Tibial nerve (tissue), 4 donors: ENCODE measurements around the gene PATL2. TPM values are rescaled to one million over a fixed set of nuclear protein-coding genes. Genes with fewer than 3 reads are reported as not detected.

Experiments
- DNase-seq, 2 donors: peaks; one replicate each; pipeline ENCODE4 v3.0.0-alpha.2; 2019; ENCODE audit warnings: low spot score in 2 of 2
- H3K27ac ChIP-seq, 4 donors: fragments of 200-600 bp; sonication (generic) in 3 of 4; one replicate each; pipeline ENCODE4 v1.5.1; 2017 to 2019; ENCODE audit warnings: mild to moderate bottlenecking in 1 of 4
- H3K27me3 ChIP-seq, 2 donors: fragments of 200-600 bp; sonication (generic) in 1 of 2; one replicate each; pipeline versions ENCODE4 v1.5.1 to v1.6.0; 2017 to 2019
- H3K36me3 ChIP-seq, 3 donors: fragments of 200-600 bp; sonication (generic); one replicate each; pipeline ENCODE4 v1.5.1; 2018 to 2019
- H3K4me1 ChIP-seq, 4 donors: fragments of 200-600 bp; sonication (generic) in 3 of 4; one replicate each; pipeline ENCODE4 v1.5.1; 2017 to 2019
- H3K4me3 ChIP-seq, 4 donors: fragments of 200-600 bp; sonication (generic) in 3 of 4; one replicate each; pipeline ENCODE4 v1.5.1; 2017 to 2019; ENCODE audit warnings: mild to moderate bottlenecking in 1 of 4, moderate library complexity in 1 of 4
- H3K9me3 ChIP-seq, 4 donors: fragments of 200-600 bp; sonication (generic) in 3 of 4; one replicate each; pipeline ENCODE4 v1.5.1; 2017 to 2019
- EP300 ChIP-seq, 2 donors: sonication (generic); formaldehyde crosslinking; IDR thresholded peaks; one replicate each; pipeline ENCODE4 v1.6.1; 2017; ENCODE audit warnings: antibody characterized with exemption in 2 of 2, mild to moderate bottlenecking in 1 of 2
- POLR2A ChIP-seq, 2 donors: fragments of 450-650 bp; IDR thresholded peaks; one replicate each; pipeline ENCODE4 v1.6.1; 2017; ENCODE audit warnings: antibody characterized with exemption in 2 of 2, mild to moderate bottlenecking in 2 of 2, moderate library complexity in 2 of 2
- WGBS, 2 donors: methylation state at CpG; one replicate each; pipeline ENCODE4 v1.1.5; 2018; 5-methylcytosine and 5-hydroxymethylcytosine counted together
- total RNA-seq, 4 donors: library from RNA; depleted of rRNA; stranded (reverse); fragments of >200 nt; gene quantifications; one replicate each; pipeline ENCODE4 v1.1.0, GENCODE V29; 2016
- TF ChIP-seq, protein P1 (sequence below), 5 experiments: fragments of 200-600 bp in 3 of 5; fragments of 450-650 bp in 2 of 5; sonication (generic) in 3 of 5; IDR thresholded peaks; one replicate each; pipeline ENCODE4 v1.5.1; 2016 to 2019; ENCODE audit warnings: antibody characterized with exemption in 5 of 5, mild to moderate bottlenecking in 3 of 5, moderate library complexity in 2 of 5

PATL2 gene
- total RNA-seq, 4 donors from 2014 or later, result 0.30 to 0.98 (median 0.86) TPM

DNA sequence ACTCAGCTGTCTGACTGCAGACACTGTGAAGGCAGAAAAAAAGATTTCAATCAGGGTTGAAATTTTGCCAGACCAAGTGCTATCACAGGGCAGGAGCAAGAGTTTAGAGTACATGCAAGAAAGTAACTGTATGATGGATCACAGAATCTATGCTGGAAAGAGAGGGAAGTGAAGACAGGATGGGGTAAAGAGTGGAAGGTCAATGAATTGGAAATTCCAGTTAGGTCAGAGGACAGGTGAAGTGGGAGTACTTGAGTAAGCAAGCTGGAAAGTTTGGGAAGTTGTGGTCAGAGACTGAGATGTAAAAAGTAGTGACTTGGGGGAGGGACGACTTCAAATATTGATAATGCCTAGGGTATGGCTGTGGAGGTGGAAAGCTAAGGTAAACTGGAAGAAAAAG lies 54.8 kb downstream of the PATL2 start:
- H3K27me3 ChIP-seq, result no peaks in the 10 kb centered on the region
- no peak overlapping the region for H3K27ac ChIP-seq
- 84 to 94% methylated on average over 1 of the region's 1 CpG for WGBS, 2 donors
- DNase-seq, result no peak
- H3K36me3 ChIP-seq, result peaks cover 0 to 93% (median 20%) of the 10 kb centered on the region in 3 donors
- peaks cover 0 to 14% (median 3%) of the 10 kb centered on the region in 4 donors for H3K4me1 ChIP-seq
- no peak overlapping the region for H3K4me3 ChIP-seq
- no peaks in the 10 kb centered on the region for H3K9me3 ChIP-seq
- TF ChIP-seq POLR2A (IDR thresholded peaks at IDR 0.05) (no peak), EP300 (IDR thresholded peaks at IDR 0.05) (no peak)
- TF ChIP-seq, protein P1, sequence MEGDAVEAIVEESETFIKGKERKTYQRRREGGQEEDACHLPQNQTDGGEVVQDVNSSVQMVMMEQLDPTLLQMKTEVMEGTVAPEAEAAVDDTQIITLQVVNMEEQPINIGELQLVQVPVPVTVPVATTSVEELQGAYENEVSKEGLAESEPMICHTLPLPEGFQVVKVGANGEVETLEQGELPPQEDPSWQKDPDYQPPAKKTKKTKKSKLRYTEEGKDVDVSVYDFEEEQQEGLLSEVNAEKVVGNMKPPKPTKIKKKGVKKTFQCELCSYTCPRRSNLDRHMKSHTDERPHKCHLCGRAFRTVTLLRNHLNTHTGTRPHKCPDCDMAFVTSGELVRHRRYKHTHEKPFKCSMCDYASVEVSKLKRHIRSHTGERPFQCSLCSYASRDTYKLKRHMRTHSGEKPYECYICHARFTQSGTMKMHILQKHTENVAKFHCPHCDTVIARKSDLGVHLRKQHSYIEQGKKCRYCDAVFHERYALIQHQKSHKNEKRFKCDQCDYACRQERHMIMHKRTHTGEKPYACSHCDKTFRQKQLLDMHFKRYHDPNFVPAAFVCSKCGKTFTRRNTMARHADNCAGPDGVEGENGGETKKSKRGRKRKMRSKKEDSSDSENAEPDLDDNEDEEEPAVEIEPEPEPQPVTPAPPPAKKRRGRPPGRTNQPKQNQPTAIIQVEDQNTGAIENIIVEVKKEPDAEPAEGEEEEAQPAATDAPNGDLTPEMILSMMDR (IDR thresholded peaks at IDR 0.05), result no peak

DNA sequence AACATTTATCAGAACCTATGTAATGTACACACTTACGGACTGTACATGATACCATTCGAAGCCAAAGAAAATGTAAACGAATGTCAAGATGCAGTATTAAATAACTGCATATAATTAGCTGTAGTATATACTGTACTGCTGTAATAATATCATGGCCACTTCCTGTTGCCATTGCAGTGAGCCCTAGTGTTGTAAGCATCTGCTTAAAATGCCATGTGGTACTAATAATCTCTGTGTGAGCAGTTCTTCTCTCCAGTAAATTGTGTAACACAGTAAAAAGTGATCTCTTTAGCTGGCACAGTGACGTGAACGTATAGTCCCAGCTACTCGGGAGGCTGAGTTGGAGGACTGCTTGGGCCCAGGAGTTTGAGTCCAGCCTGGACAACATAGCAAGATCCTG lies 56.3 kb downstream of the PATL2 start:
- WGBS, 2 donors, result 92 to 94% methylated on average over 6 of the region's 6 CpGs
- TF ChIP-seq, protein P1 (IDR thresholded peaks at IDR 0.05), result no peak
- TF ChIP-seq EP300 (IDR thresholded peaks at IDR 0.05) (no peak), POLR2A (IDR thresholded peaks at IDR 0.05) (no peak)
- H3K36me3 ChIP-seq, result peaks cover 0 to 100% (median 20%) of the 10 kb centered on the region in 3 donors
- H3K27ac ChIP-seq, result no peak overlapping the region
- no peaks in the 10 kb centered on the region for H3K9me3 ChIP-seq
- H3K27me3 ChIP-seq, result no peaks in the 10 kb centered on the region
- H3K4me1 ChIP-seq, result no peaks in the 10 kb centered on the region
- H3K4me3 ChIP-seq, result no peak overlapping the region
- DNase-seq, result no peak

DNA sequence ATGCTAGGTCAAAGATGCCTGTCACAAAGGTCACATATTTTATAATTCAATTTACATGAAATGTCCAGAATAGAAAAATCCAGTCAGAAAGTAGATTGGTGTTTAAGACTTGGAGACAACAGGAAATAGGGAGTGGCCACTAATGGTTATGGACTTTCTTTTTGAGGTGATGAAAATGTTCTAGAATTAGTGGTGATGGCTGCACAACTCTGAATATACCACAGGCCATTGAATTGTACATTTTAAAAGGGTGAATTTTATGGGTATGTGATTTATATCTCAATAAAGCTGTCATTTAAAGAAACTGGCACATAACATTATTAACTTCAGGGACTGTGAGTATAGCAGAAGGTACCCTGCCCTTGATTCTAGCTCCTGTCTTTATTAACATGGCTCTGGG lies 63.5 kb downstream of the PATL2 start:
- TF ChIP-seq, protein P1 (IDR thresholded peaks at IDR 0.05), result no peak
- TF ChIP-seq POLR2A (IDR thresholded peaks at IDR 0.05), result no peak
- no peak for TF ChIP-seq EP300 (IDR thresholded peaks at IDR 0.05)
- Histone ChIP-seq H3K36me3 (peaks cover 0 to 88% (median 15%) of the 10 kb centered on the region in 3 donors), H3K27ac (no peak overlapping the region), H3K27me3 (no peaks in the 10 kb centered on the region), H3K4me3 (no peak overlapping the region), H3K9me3 (no peaks in the 10 kb centered on the region), H3K4me1 (peaks cover 0 to 9% (median 0%) of the 10 kb centered on the region in 4 donors)
- DNase-seq, result no peak

DNA sequence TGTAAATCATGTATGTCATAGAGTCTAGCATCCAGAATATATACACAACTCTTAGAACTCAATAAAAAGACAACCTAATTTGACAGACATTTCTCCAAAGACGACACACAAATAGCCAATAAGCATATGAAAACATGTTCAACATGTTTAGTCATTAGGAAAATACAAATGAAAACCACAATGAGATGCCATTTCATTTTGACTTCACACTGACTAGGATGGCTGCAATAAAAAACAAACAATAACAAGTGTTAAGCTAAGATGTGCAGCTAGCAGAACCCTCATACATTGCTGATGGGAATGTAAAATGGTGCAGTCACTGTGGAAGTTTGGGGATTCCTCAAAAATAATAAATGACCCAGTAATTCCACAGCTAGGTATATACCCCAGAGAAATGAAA lies 64.1 kb downstream of the PATL2 start:
- no peaks in the 10 kb centered on the region for H3K27me3 ChIP-seq
- WGBS, 2 donors, result 91 to 96% methylated on average over 1 of the region's 1 CpG

DNA sequence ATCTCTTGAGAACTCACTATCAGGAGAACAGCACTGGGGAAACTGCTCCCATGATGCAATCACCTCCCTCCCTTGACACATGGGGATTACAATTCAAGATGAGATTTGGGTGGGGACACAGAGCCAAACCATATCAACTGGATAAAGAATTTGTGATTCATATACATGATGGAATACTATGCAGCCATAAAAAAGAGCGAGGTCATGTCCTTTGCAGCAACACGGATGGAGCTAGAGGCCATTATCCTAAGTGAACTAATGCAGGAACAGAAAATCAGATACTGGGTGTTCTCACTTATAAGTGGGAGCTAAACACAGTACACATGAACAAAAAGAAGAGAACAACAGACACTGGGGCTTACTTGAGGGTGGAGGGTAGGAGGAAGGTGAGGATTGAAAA lies 64.7 kb downstream of the PATL2 start:
- H3K4me1 ChIP-seq, result peaks cover 0 to 11% (median 0%) of the 10 kb centered on the region in 4 donors
- TF ChIP-seq POLR2A (IDR thresholded peaks at IDR 0.05) (no peak), EP300 (IDR thresholded peaks at IDR 0.05) (no peak)
- TF ChIP-seq, protein P1 (IDR thresholded peaks at IDR 0.05), result no peak
- no peaks in the 10 kb centered on the region for H3K27me3 ChIP-seq
- H3K27ac ChIP-seq, result no peak overlapping the region
- no peaks in the 10 kb centered on the region for H3K9me3 ChIP-seq
- H3K36me3 ChIP-seq, result peaks cover 0 to 82% (median 11%) of the 10 kb centered on the region in 3 donors
- 100% methylated on average over 2 of the region's 2 CpGs for WGBS, 2 donors
- no peak overlapping the region for H3K4me3 ChIP-seq
- no peak for DNase-seq

More for the DNA sequence above, 64.1 kb downstream of the PATL2 start:
- peaks cover 0 to 86% (median 12%) of the 10 kb centered on the region in 3 donors for H3K36me3 ChIP-seq
- no peak for DNase-seq
- H3K4me1 ChIP-seq, result peaks cover 0 to 11% (median 0%) of the 10 kb centered on the region in 4 donors
- no peak overlapping the region for H3K4me3 ChIP-seq
- TF ChIP-seq EP300 (IDR thresholded peaks at IDR 0.05), result no peak
- TF ChIP-seq POLR2A (IDR thresholded peaks at IDR 0.05), result no peak
- TF ChIP-seq, protein P1 (IDR thresholded peaks at IDR 0.05), result no peak
- H3K9me3 ChIP-seq, result no peaks in the 10 kb centered on the region
- no peak overlapping the region for H3K27ac ChIP-seq
